ENCODE results near the gene TAMM41.

DNA sequence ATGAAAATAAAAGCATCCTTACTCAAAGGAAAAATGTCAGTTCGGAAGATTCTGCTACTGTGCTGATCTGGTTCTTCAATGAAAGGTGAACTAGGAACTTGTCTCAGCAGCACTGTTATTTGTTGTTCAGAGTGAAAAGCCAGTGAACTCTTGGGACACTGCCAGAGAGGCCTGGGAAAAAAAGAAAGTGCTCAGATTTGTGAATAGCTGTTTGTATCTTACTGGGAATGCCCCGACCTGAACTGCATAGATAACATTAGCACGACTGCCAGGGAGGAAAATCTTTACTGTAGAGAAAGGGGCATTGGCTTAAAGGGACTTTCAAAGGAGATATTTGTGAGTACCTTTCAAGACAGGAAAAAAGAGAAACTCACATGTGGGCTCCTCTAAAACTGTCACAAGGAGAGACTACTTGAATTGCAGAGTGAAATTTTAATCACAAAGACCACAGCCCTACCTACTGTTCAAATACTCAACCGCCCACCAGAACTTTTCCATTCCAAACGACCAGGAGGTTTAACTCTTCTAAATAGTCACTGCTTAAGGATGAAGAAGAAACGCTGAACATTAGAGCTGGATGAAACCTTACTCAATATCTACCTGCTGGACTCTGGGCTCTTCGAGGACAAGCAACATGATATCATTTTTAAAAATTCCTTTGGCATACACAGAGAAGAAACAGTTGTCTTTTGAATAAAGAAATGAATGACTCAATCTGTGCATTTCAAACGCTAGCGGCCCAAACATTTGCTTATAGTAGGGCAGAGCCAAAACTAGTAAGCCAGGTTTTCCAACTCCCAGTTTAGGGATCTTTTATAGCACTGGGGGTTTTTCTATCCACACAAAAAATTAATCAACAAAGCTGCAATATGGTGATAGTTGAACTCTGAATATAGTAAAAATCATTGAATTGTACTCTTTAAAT is 13.4 kb downstream of the TAMM41 start:
- TF ChIP-seq CTCF (conservative IDR thresholded peaks at IDR 0.05; ENCODE audit: low read length) (no peak), EZH2phosphoT487 (IDR thresholded peaks at IDR 0.05; ENCODE audit: borderline replicate concordance) (no peak)

Data from Loucy (cell line).